Urothelium cell line (cell line): ENCODE results near the gene TTLL5.
"Not testable (repeated sequence)": the region's sequence is repeated elsewhere in the genome, so short reads cannot be mapped to it uniquely, and the experiment has no call there.

Source experiments
- DNase-seq: peaks from one replicate; pipeline ENCODE4 v3.0.0; 2011; ENCODE audit warnings: low spot score, mixed read lengths
- FAIRE-seq: peaks from 2 replicates; lab custom pipeline; 2011; peaks lifted over from hg19 to GRCh38; lab: Jason Lieb, UNC

Gene TTLL5

DNA sequence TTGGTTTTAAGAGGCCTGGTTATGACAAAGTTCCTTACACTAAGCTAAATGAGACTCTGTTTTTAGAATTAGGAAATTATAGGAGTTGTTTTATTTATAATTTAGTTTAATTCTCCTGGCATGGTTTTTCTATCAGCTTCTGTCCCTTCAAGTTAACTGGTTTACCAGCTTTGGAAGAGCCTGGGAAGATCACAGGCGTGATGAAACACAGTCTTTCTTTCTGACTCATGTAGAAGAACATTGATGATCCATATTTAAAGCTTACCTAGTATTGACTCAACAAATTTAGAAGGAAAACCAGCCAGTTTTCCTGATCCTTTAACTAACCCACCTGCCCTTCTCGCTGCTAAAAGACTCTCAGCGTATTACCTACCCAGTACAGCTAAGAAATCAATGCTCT lies 165.6 kb downstream of the TTLL5 start:
- FAIRE-seq (no peak), DNase-seq (no peak)

DNA sequence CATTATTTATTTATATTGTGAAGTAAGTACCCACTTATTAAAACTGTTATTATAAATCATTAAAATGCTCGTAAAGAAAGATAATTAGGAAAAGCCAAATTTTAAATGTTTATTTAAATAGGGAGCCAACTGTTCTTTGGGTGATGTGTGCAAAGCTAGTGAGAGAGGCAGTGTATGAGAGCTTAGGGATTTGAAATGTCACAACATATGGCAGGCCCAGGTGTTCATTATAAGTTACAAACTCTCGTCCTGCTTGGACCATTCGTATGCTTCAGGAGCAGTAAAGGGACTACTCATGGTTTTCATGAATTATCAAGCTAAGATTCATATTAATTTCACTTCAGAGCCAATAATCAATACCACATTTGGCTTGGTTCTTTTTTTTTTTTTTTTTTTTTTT lies 166.3 kb downstream of the TTLL5 start:
- FAIRE-seq (no peak), DNase-seq (no peak)

GRCh38 chr14:75829316-75829715 lies 168.3 kb downstream of the TTLL5 start:
- DNase-seq (no peak), FAIRE-seq (no peak)

DNA sequence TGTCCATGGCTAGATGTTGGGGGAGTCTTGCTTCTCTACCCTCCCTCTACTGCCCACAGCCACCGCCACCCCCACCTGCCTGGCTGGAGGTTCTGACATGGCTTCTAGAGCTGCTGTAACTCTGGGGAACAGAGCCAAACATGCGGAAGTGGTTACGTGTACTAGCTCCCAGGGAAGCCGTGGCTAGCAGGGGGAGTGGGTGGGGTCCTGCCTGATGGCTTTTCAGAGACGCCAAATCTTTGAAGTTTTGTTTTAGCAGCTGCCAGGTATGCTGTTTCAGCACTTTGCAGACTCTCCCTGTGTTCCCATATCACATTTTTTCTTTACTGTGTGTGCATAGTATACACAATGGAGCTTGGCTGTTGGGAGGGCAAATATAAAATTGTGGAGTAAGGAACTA lies 170.4 kb downstream of the TTLL5 start:
- no peak for FAIRE-seq
- DNase-seq = peak; percentile 76

DNA sequence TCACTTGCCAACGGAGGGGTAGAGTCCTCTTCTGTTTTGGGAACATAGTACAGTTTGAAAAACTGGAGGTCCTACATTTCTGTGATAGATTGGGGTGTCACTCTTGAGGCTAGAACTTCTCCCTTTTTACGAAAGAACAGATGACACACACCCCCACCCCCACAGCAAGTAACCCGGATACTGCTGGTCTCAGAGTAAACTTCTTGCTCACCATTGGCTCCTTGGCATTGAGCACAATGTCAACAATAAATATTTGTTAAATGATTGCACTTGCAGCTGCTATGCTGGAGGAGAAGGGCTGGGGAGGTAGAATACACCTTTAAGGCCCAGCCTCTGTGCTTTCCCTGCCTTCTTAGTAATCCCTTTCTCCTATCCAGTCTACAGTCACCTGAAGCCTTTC lies 170.9 kb downstream of the TTLL5 start:
- DNase-seq = no peak
- no peak for FAIRE-seq

DNA sequence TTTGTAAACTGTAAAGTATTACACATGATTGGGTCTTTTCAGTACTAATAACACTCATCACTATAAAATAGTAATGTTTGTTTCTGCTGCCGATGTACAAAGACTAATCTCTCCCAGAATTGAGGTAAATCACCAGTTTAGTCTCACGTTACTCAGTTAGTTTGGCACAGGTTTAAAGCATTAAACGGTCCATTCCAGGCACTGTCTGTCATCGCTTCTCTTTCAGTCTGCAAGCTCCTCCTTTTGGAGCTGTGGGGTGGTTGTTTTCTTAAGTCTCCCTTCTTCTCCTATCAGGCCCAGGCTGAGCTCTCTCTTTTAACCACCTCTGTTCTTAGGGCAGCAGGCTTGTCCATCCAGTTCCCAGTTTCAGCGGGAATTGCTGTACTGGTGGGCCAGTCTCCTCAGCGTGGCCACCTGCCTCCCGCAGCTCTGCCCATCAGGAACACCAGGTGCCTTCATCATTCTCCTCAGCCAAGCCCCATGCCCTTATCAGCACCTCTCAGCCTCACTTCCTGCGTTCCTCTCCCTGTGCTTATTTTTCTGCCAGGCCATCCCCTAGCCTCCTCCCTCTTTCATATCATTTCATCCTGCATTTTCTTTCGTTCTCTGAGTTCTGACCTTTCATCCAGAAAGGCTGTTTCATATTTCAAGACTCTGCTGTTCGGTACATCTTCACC lies 171.7 kb downstream of the TTLL5 start:
- FAIRE-seq = no peak
- no peak for DNase-seq

GRCh38 chr14:75833326-75834020 lies 172.4 kb downstream of the TTLL5 start:
- FAIRE-seq = no peak
- no peak for DNase-seq

DNA sequence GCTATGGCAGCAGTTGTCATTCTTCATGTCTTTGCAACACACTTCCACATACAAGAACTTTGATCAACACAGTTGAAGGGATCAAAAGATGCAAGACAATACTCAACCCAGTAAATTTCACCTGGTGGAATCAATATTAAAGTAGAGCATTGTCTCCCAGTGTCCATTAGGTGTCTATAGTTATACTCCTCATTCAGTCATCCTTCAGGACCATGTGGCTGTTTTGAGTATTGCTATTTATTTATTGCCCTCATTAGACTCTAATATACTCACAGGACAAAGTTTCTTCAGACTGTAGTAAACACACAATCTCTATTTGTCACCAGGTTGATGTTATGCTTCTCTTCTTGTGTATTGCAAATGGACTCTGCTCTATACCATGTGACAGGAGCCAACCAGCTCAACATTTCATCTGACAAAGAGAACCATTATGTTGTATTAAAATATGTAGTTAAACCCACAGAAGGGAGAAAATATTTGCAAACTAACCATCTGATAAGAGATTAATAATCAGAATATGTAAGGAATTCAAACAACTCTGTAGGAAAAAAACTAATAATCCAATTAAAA lies 174.2 kb downstream of the TTLL5 start:
- FAIRE-seq = no peak
- DNase-seq = no peak

DNA sequence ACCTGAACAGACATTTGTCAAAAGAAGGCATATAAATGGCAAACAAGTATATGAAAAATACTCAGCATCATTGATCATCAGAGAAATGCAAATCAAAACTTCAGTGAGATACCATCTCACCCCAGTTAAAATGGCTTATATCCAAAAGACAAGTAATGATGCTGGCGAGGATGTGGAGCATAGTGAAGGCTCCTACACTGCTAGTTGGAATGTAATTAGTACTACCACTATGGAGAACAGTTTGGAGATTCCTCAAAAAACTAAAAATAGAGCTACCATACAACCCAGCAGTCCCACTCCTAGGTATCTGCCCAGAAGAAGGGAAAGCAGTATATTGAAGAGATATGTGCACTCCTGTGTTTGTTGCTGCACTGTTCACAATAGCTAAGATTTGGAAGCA lies 174.7 kb downstream of the TTLL5 start:
- FAIRE-seq (no peak), DNase-seq (no peak)

GRCh38 chr14:75837151-75837787 lies 176.2 kb downstream of the TTLL5 start:
- no peak for FAIRE-seq
- DNase-seq = no peak

DNA sequence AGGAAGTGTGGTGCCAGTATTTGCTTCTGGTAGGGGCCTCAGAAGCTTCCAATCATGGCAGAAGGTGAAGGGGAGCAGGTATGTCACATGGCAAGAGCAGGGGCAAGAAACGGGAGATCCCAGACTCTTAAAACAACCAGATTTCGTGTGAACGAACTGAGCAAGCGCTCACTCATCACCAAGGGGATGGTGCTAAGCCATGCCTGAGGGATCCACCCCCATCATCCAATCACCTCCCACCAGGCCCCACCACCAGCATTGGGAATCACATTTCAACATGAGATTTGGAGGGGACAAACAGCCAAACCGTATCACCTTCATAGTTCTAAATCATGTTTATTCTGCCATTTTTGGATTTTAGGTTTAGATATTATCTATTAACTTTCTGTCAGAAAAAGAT lies 179.9 kb downstream of the TTLL5 start:
- no peak for DNase-seq
- no peak for FAIRE-seq

DNA sequence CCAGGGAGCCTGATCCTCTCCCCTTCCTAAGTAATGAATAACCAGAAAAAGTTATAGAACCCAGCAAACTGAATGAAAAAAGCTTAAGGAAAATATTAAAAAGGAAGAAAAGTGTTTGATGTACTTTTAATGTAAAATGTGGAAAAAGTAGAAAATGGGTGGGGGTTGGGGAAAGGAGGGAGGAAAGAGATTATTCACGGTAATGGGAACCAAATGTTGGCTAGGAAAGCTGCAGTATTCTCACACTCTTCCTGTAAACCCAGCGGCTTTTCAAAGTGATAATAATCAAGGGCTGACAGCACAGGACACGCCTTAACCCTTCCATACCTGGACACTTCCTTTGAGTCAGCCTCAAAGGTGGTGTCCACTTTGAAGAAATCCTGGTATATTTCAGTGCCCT lies 181.5 kb downstream of the TTLL5 start:
- FAIRE-seq (no peak), DNase-seq (no peak)

DNA sequence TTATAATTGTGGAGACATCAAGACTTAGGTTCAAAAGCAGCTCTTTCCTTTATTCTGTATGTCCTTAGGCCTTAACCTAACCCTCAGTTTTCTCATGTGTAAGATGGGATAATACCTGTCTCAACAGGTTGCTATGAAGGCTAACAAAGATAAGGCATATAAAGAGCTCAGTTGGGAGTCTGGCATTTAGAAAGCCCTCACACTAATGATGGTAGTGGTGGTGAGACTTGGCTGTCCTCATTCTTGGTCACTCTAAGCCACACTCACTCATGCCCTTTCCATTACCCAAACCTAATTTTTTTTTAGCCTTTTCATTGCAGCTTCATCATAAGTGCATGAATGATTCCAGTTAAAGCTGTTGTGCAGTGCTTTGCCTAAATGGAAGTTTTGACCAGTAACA lies 183.4 kb downstream of the TTLL5 start:
- DNase-seq (no peak), FAIRE-seq (no peak)

DNA sequence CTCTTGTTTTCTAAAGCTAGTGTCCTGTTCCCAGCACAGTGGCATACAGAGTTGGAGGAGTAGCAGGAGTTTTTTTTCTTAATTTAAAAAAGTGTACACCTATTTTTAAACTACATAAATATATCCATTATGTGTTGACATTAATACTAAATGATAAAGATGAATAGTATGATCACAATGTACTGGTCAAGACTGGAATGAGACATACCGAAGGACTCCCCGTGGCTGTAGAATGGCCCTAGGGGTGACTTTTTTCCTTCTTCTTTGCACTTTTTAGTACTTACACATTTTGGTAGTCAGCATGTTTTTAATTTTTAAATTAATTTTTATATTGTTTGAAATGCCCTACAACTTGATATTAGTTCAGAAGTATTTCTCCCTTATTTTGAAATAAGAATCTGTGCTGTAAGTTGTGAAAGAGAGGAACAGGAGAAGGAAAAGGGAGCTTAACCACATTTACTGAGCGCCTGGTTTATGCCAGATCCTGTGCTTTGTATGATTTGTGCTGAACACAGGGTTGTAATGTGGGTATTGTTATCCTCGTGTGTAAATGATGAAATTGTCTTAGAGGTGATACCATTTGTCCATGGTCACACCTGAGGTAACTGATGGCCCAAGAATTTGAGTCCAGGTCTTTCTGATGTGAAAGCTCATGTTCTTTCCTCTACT lies 184.2 kb downstream of the TTLL5 start:
- FAIRE-seq (no peak), DNase-seq (no peak)

GRCh38 chr14:75846694-75847093 lies 185.6 kb downstream of the TTLL5 start:
- not testable (repeated sequence) for FAIRE-seq, DNase-seq

- no peak for FAIRE-seq
- DNase-seq = no peak
These were observed 186.5 kb downstream of the TTLL5 start for GRCh38 chr14:75847584-75847983.

- FAIRE-seq = no peak
These were observed 187.3 kb downstream of the TTLL5 start for GRCh38 chr14:75848167-75848913.

GRCh38 chr14:75849300-75849895 lies 188.4 kb downstream of the TTLL5 start:
- FAIRE-seq (no peak), DNase-seq (no peak)

More at GRCh38 chr14:75848167-75848913, 187.3 kb downstream of the TTLL5 start:
- no peak for DNase-seq

GRCh38 chr14:75851574-75851866 lies 190.5 kb downstream of the TTLL5 start:
- no peak for DNase-seq
- FAIRE-seq = no peak

GRCh38 chr14:75854111-75854799 lies 193.2 kb downstream of the TTLL5 start:
- no peak for FAIRE-seq
- no peak for DNase-seq
